H1 (cell line): ENCODE measurements around the gene PRSS36. TPM values are rescaled to one million over a fixed set of nuclear protein-coding genes. Genes with fewer than 3 reads are reported as not detected.

Source experiments
- CTCF ChIA-PET: fragments of 300-600 bp; sonication (Branson Sonifier 250); formaldehyde crosslinking; loops from one replicate; lab custom pipeline; 2021; ENCODE audit not compliant: partially characterized antibody; lab: Charles Lee
- POLR2A ChIA-PET: fragments of 300-600 bp; sonication (Branson Sonifier 250); formaldehyde crosslinking; loops from one replicate; lab custom pipeline; 2021; ENCODE audit warnings: inconsistent platforms; ENCODE audit not compliant: partially characterized antibody; lab: Charles Lee
- DNase-seq, 2 experiments: peaks; one replicate each; pipeline versions ENCODE4 v3.0.0 to v3.0.0-alpha.2; 2010 to 2022; ENCODE audit warnings: low spot score in 2 of 2, low read depth in 1 of 2, mixed read lengths in 1 of 2
- FAIRE-seq: peaks from 2 replicates; lab custom pipeline; 2011; peaks lifted over from hg19 to GRCh38; lab: Jason Lieb, UNC
- H2AFZ ChIP-seq: 2 replicates; pipeline ENCODE4 v1.8.1; 2012; ENCODE audit warnings: low read length, inconsistent platforms
- H2AK5ac ChIP-seq: 2 replicates; pipeline ENCODE4 v1.6.1; 2013; ENCODE audit warnings: low read depth, low read length
- H2BK120ac ChIP-seq: replicated peaks from 2 replicates; pipeline ENCODE3; 2013; ENCODE audit warnings: low read depth, low read length, inconsistent platforms
- H2BK12ac ChIP-seq: 2 replicates; pipeline ENCODE4 v1.6.1; 2013; ENCODE audit warnings: low read depth, low read length
- H2BK15ac ChIP-seq: 2 replicates; pipeline ENCODE4 v1.6.1; 2013; ENCODE audit warnings: low read length
- H2BK20ac ChIP-seq: 2 replicates; pipeline ENCODE4 v1.6.1; 2013; ENCODE audit warnings: low read length
- H2BK5ac ChIP-seq: 2 replicates; pipeline ENCODE4 v1.6.1; 2013; ENCODE audit warnings: low read depth, low read length
- H3K14ac ChIP-seq: 2 replicates; pipeline ENCODE4 v1.6.1; 2013; ENCODE audit warnings: inconsistent platforms; ENCODE audit not compliant: insufficient read length
- H3K18ac ChIP-seq: 2 replicates; pipeline ENCODE4 v1.6.1; 2013; ENCODE audit warnings: low read length; ENCODE audit errors: extremely low read depth
- H3K23ac ChIP-seq: 2 replicates; pipeline ENCODE4 v1.6.1; 2013; ENCODE audit warnings: inconsistent platforms; ENCODE audit not compliant: insufficient read length
- H3K23me2 ChIP-seq: 2 replicates; pipeline ENCODE4 v1.6.1; 2013; ENCODE audit warnings: low read depth, low read length
- H3K27ac ChIP-seq: 2 replicates; pipeline ENCODE4 v1.6.1; 2011; ENCODE audit warnings: low read depth, low read length, inconsistent platforms
- H3K27me3 ChIP-seq, 4 experiments: replicated peaks in 1 of 4; 1 replicate in 1 of 4; 2 replicates in 3 of 4; pipeline versions ENCODE4 v1.6.1 to v1.8.1; 2011 to 2013; ENCODE audit warnings: low read length in 3 of 4, mild to moderate bottlenecking in 3 of 4, inconsistent platforms in 2 of 4, mixed read lengths in 2 of 4, moderate library complexity in 1 of 4; ENCODE audit not compliant: control insufficient read depth in 3 of 4, insufficient read depth in 3 of 4; ENCODE audit errors: extremely low read depth in 1 of 4
- H3K36me3 ChIP-seq, 4 experiments: 2 replicates each; pipeline versions ENCODE4 v1.6.1 to v1.8.1; 2011 to 2013; ENCODE audit warnings: mild to moderate bottlenecking in 4 of 4, low read length in 3 of 4, moderate library complexity in 2 of 4, control low read depth in 1 of 4, inconsistent platforms in 1 of 4; ENCODE audit not compliant: insufficient read depth in 4 of 4, control insufficient read depth in 2 of 4
- H3K4ac ChIP-seq: replicated peaks from 2 replicates; pipeline ENCODE3; 2013; ENCODE audit warnings: low read length, low read depth, mixed read lengths, inconsistent platforms; ENCODE audit not compliant: insufficient read length
- H3K4me1 ChIP-seq, 4 experiments: replicated peaks in 1 of 4; 1 replicate in 1 of 4; 2 replicates in 3 of 4; pipeline versions ENCODE4 v1.6.1 to v1.8.1; 2011 to 2013; ENCODE audit warnings: low read length in 3 of 4, inconsistent platforms in 2 of 4, mixed read lengths in 1 of 4; ENCODE audit not compliant: insufficient read depth in 4 of 4, control insufficient read depth in 3 of 4
- H3K4me2 ChIP-seq, 2 experiments: 2 replicates each; pipeline versions ENCODE4 v1.6.1 to v1.8.1; 2011 to 2013; ENCODE audit warnings: low read depth in 2 of 2, low read length in 2 of 2, control low read depth in 1 of 2, inconsistent platforms in 1 of 2, mild to moderate bottlenecking in 1 of 2; ENCODE audit not compliant: insufficient read depth in 1 of 2
- H3K4me3 ChIP-seq, 4 experiments: fragments of 200-600, 300-600 bp in 1 of 4; sonication (generic), shearing (Covaris generic), sonication (Bioruptor Twin) in 1 of 4; 2 replicates each; pipeline versions ENCODE4 v1.5.1 to v1.8.1; 2011 to 2016; ENCODE audit warnings: low read length in 4 of 4, low read depth in 3 of 4, control low read depth in 2 of 4, inconsistent platforms in 2 of 4, mild to moderate bottlenecking in 2 of 4, mixed read lengths in 1 of 4, moderate library complexity in 1 of 4; ENCODE audit not compliant: insufficient read depth in 2 of 4; ENCODE audit errors: extremely low read depth in 1 of 4
- H3K56ac ChIP-seq: replicated peaks from 2 replicates; pipeline ENCODE3; 2013; ENCODE audit warnings: low read depth, mild to moderate bottlenecking, mixed read lengths, low read length, inconsistent platforms; ENCODE audit not compliant: insufficient read length
- H3K79me1 ChIP-seq: 2 replicates; pipeline ENCODE4 v1.6.1; 2013; ENCODE audit warnings: low read depth, low read length, control low read depth
- H3K79me2 ChIP-seq, 2 experiments: 2 replicates each; pipeline versions ENCODE4 v1.6.1 to v1.8.1; 2012 to 2013; ENCODE audit warnings: low read length in 2 of 2, mild to moderate bottlenecking in 2 of 2, inconsistent platforms in 1 of 2; ENCODE audit not compliant: insufficient read depth in 2 of 2, control insufficient read depth in 1 of 2
- H3K9ac ChIP-seq, 4 experiments: replicated peaks in 1 of 4; 1 replicate in 1 of 4; 2 replicates in 3 of 4; pipeline versions ENCODE4 v1.6.1 to v1.8.1; 2011 to 2013; ENCODE audit warnings: low read depth in 3 of 4, low read length in 3 of 4, control low read depth in 2 of 4, mild to moderate bottlenecking in 2 of 4, moderate library complexity in 2 of 4, inconsistent platforms in 1 of 4; ENCODE audit errors: extremely low read depth in 1 of 4
- H3K9me3 ChIP-seq, 2 experiments: 2 replicates each; pipeline versions ENCODE4 v1.6.1 to v1.8.1; 2012 to 2013; ENCODE audit warnings: mild to moderate bottlenecking in 2 of 2, moderate library complexity in 2 of 2, control low read depth in 1 of 2, inconsistent platforms in 1 of 2, low read depth in 1 of 2, low read length in 1 of 2, mixed read lengths in 1 of 2; ENCODE audit not compliant: insufficient read depth in 2 of 2
- H4K20me1 ChIP-seq, 2 experiments: replicated peaks in 1 of 2; 2 replicates each; pipeline versions ENCODE3 to v1.8.1; 2011 to 2013; ENCODE audit warnings: inconsistent platforms in 2 of 2, low read length in 2 of 2, mild to moderate bottlenecking in 1 of 2; ENCODE audit not compliant: insufficient read depth in 2 of 2, control insufficient read depth in 1 of 2
- H4K5ac ChIP-seq: 2 replicates; pipeline ENCODE4 v1.6.1; 2013; ENCODE audit warnings: low read length, low read depth, mixed read lengths, inconsistent platforms; ENCODE audit not compliant: insufficient read length
- H4K8ac ChIP-seq: 2 replicates; pipeline ENCODE4 v1.8.0; 2013; ENCODE audit warnings: mild to moderate bottlenecking, moderate library complexity, low read length, inconsistent platforms; ENCODE audit not compliant: insufficient read depth; ENCODE audit errors: extremely low read depth
- H4K91ac ChIP-seq: replicated peaks from 2 replicates; pipeline ENCODE3; 2013; ENCODE audit warnings: low read length, mixed read lengths, inconsistent platforms; ENCODE audit not compliant: insufficient read length
- ASH2L ChIP-seq: fragments of 200-600, 300-600 bp; sonication (generic); IDR thresholded peaks from one replicate; pipeline ENCODE4 v1.7.1; 2017; ENCODE audit warnings: low read length
- ATF3 ChIP-seq: IDR thresholded peaks from 2 replicates; pipeline ENCODE4 v1.6.1; 2011; ENCODE audit warnings: low read depth, mild to moderate bottlenecking, low read length; ENCODE audit not compliant: insufficient read depth
- CBX5 ChIP-seq: fragments of 300-800, 300-1000 bp; sonication (generic); IDR thresholded peaks from 2 replicates; pipeline ENCODE4 v1.7.1; 2016; ENCODE audit warnings: antibody characterized with exemption, low read length, low read depth
- JUND ChIP-seq: IDR thresholded peaks from 2 replicates; pipeline ENCODE4 v1.6.1; 2011; ENCODE audit warnings: mild to moderate bottlenecking, improper control_type of control experiment, low read length
- PHF8 ChIP-seq: fragments of 200-600 bp; sonication (generic); conservative IDR thresholded peaks from 2 replicates; pipeline ENCODE4 v1.7.1; 2012; ENCODE audit warnings: low read depth, mild to moderate bottlenecking, inconsistent platforms, low read length, moderate library complexity
- POLR2A ChIP-seq, 2 experiments: IDR thresholded peaks; 1 replicate in 1 of 2; 2 replicates in 1 of 2; pipeline ENCODE4 v1.6.1; 2011; ENCODE audit warnings: low read depth in 2 of 2, low read length in 2 of 2, mild to moderate bottlenecking in 2 of 2; ENCODE audit errors: control extremely low read depth in 1 of 2
- RAD21 ChIP-seq, 2 experiments: IDR thresholded peaks in 1 of 2; conservative IDR thresholded peaks in 1 of 2; 2 replicates each; pipeline ENCODE4 v1.6.1; 2011; ENCODE audit warnings: low read depth in 2 of 2, low read length in 2 of 2, improper control_type of control experiment in 1 of 2, inconsistent platforms in 1 of 2, mild to moderate bottlenecking in 1 of 2, moderate library complexity in 1 of 2
- TCF12 ChIP-seq: IDR thresholded peaks from 2 replicates; pipeline ENCODE4 v1.6.1; 2011; ENCODE audit warnings: low read depth, mild to moderate bottlenecking, low read length
- TEAD4 ChIP-seq: IDR thresholded peaks from 2 replicates; pipeline ENCODE4 v1.6.1; 2012; ENCODE audit warnings: low read depth, low read length, inconsistent platforms, mixed read lengths
- WGBS, 2 experiments: shearing (Covaris generic) in 1 of 2; methylation state at CpG; one replicate each; pipeline versions ENCODE4 v1.1.6 to v1.1.7; 2013 to 2015; ENCODE audit warnings: low lambda C conversion rate in 2 of 2, mixed read lengths in 2 of 2, inconsistent platforms in 1 of 2, low coverage in 1 of 2, missing lambda C conversion rate in 1 of 2; ENCODE audit not compliant: insufficient replicate concordance in 2 of 2, insufficient coverage in 1 of 2, insufficient read length in 1 of 2; ENCODE audit errors: extremely low coverage in 1 of 2, missing lambda C conversion rate in 1 of 2; 5-methylcytosine and 5-hydroxymethylcytosine counted together
- polyA plus RNA-seq, 7 experiments: library from polyadenylated mRNA; depleted of rRNA in 3 of 7; stranded (reverse) in 5 of 7; unstranded in 2 of 7; fragments of >200 nt in 5 of 7; fragments of 200-250 nt in 2 of 7; gene quantifications; 1 replicate in 5 of 7; 2 replicates in 1 of 7; 4 replicates in 1 of 7; pipeline versions ENCODE4 v1.2.1 to v1.2.3, GENCODE V29; 2011 to 2013; ENCODE audit warnings: missing spikeins in 2 of 7, mixed read lengths in 2 of 7
- total RNA-seq: library from RNA; stranded (reverse); fragmentation: NEBNext Ultra II Directional; extraction: Animal tissue kit (Norgen Biotek cat#: 25700); gene quantifications from 2 replicates; pipeline ENCODE4 v1.2.1, GENCODE V29; 2021

The PRSS36 gene
- total and polyA plus RNA-seq, 2 of the 8 experiments (the other 6 are each of a cell fraction or from before 2014, with no cell fraction given) = 1.3 to 1.9 TPM

GRCh38 chr16:31133046-31133501 lies 16.8 kb downstream of the PRSS36 start:
- H2BK15ac ChIP-seq = 0 out of 2 replicates have a peak overlapping the region, but pooled peaks have one; percentile 81
- CTCF ChIA-PET = interaction anchor here (1.5 to 2.2 kb wide), 2 partner anchors 38 to 53 kb away, joined by 5 to 8 read pairs; no protein-coding TSS in a partner anchor
- WGBS, 2 experiments = 86% methylated on average over 6 of the region's 6 CpGs; no CpG with 5 or more reads in 1 of the 2 experiments

More at GRCh38 chr16:31133046-31133501, 16.8 kb downstream of the PRSS36 start:
- Histone ChIP-seq H4K20me1 (peaks cover 6 to 7% of the 10 kb centered on the region in 2 experiments), H2BK20ac (no peak overlapping the region), H4K91ac (no peak overlapping the region), H3K27ac (no peak overlapping the region; the same call in 1 of the 2 replicates), H2BK5ac (0 out of 2 replicates have a peak overlapping the region, but pooled peaks have one; percentile 60), H3K4me2 (peak overlapping the region; percentile 83 to 98; a peak in 2 of 4 replicates), H3K79me1 (peaks cover 9% of the 10 kb centered on the region), H2AFZ (no peak overlapping the region), H3K79me2 (peaks cover 0 to 19% of the 10 kb centered on the region in 2 experiments; a peak in 2 of 4 replicates), H3K23ac (no peak overlapping the region), H2BK12ac (no peak overlapping the region), H4K5ac (no peak overlapping the region), H3K56ac (no peak overlapping the region), H3K9ac (no peak overlapping the region), H3K4me1 (peaks cover 0 to 40% (median 32%) of the 10 kb centered on the region in 4 experiments; a peak in 6 of 7 replicates), H3K9me3 (no peaks in the 10 kb centered on the region), H3K4me3 (0 out of 8 replicates have a peak overlapping the region, but pooled peaks of 1 of the 4 experiments have one; percentile 87), H3K18ac (no peak overlapping the region), H3K36me3 (peaks cover 12 to 27% (median 15%) of the 10 kb centered on the region in 4 experiments), H2AK5ac (peak overlapping the region; percentile 70; the same call in 1 of the 2 replicates), H3K27me3 (no peaks in the 10 kb centered on the region), H3K14ac (no peak overlapping the region), H2BK120ac (no peak overlapping the region)
- no peak for DNase-seq
- TF ChIP-seq RAD21 (IDR thresholded peaks at IDR 0.05 in 1 of 2, conservative IDR thresholded peaks at IDR 0.05 in 1 of 2; ENCODE audit: low read depth in 2 of 2, low read length in 2 of 2) (no peak), PHF8 (no peak), ATF3 (no peak), JUND (no peak), TCF12 (no peak), ASH2L (no peak), POLR2A (IDR thresholded peaks at IDR 0.05; ENCODE audit: control extremely low read depth in 1 of 2, low read depth in 2 of 2, low read length in 2 of 2) (peak in 1 of 2 experiments; percentile 56; a peak in 1 of 3 replicates), TEAD4 (no peak), CBX5 (no peak)
- TF ChIP-seq, all 59 proteins: peak for 1
- FAIRE-seq = no peak
- POLR2A ChIA-PET = interaction anchor here (1.6 to 34.9 kb wide), 5 partner anchors 3 to 54 kb away, joined by 3 to 713 read pairs (median 17); partner anchors contain the start of genes BCKDK, FUS, KAT8 and PRSS36
- peak overlapping the region; percentile 48 for H3K4ac ChIP-seq
- H4K8ac ChIP-seq = no peak overlapping the region
- peaks cover 16% of the 10 kb centered on the region for H3K23me2 ChIP-seq
